OCI-LY3 (cell line): ENCODE data around the gene POU6F2.

Source experiments
- EZH2phosphoT487 ChIP-seq: fragments of 200-600 bp; shearing (Covaris generic); IDR thresholded peaks from 2 replicates; pipeline ENCODE4 v1.6.1; 2018; ENCODE audit warnings: antibody characterized with exemption, mixed run types, low read depth
- TF ChIP-seq, protein P1 (sequence below): fragments of 200-600, 300-600 bp; sonication (generic); IDR thresholded peaks from 2 replicates; pipeline ENCODE4 v1.5.1; 2014; ENCODE audit warnings: antibody characterized with exemption, low read length, low read depth

DNA sequence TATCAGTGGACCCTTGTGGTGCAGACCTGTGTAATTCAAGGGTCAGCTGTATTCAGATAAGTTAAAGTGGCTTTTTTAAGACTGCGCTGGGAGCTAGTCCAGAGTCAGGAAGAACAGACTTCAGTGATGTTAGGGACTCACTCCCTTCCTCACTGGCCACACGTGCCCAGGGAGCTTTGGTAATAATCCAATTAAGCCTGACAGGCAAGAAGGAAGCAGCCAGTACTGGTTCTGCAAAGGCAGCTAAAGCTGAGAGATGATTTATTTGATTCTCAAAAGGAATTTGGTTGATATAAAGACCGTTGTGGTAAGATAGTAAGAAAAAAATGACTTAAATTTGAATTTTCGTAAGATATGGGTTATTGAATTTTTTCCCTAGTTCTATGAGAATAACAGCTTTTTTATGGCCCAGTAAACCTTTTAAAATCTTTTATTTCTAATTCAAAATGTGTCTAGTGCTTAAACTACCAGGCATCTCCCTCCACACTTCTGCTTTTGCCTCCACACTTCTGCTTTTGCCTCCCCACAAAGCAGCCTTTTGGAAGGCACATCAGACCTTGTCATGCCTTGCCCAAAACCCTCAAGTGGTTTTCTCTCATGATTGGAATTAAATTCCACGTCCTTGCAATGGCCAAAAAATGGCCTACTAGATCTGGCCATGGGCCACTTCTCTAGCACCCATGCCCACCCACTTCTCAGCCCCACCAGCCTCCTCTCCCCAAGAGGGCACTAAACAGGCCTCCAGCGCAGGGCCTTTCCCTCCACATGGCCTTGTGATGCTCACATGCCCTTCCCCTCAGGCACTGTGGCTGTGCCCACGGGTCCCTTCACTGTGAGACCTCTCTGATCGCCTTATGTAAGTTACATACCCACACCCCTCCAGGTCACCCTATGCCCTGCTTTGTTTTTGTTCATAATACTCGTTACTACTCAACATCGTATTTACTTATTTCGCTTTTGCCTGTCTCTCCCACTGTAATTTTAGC, 92.5 kb downstream of the POU6F2 start:
- TF ChIP-seq, protein P1, sequence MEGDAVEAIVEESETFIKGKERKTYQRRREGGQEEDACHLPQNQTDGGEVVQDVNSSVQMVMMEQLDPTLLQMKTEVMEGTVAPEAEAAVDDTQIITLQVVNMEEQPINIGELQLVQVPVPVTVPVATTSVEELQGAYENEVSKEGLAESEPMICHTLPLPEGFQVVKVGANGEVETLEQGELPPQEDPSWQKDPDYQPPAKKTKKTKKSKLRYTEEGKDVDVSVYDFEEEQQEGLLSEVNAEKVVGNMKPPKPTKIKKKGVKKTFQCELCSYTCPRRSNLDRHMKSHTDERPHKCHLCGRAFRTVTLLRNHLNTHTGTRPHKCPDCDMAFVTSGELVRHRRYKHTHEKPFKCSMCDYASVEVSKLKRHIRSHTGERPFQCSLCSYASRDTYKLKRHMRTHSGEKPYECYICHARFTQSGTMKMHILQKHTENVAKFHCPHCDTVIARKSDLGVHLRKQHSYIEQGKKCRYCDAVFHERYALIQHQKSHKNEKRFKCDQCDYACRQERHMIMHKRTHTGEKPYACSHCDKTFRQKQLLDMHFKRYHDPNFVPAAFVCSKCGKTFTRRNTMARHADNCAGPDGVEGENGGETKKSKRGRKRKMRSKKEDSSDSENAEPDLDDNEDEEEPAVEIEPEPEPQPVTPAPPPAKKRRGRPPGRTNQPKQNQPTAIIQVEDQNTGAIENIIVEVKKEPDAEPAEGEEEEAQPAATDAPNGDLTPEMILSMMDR = peak; percentile 12; the same call in 1 of the 2 replicates
- TF ChIP-seq EZH2phosphoT487 = no peak
